SK-N-SH (cell line): ENCODE measurements around the gene FAM222A. TPM values are rescaled to one million over a fixed set of nuclear protein-coding genes. Genes with fewer than 3 reads are reported as not detected.

Experiments used
- CTCF ChIA-PET: fragments of 300-600, 350-600 bp; formaldehyde crosslinking; extraction: SDS; loops from one replicate; lab custom pipeline; 2021; lab: Yijun Ruan, JAX
- POLR2A ChIA-PET: fragments of 350-600 bp; sonication (Branson Sonifier 250); formaldehyde crosslinking; extraction: SDS; loops from one replicate; lab custom pipeline; 2020; ENCODE audit warnings: antibody characterized with exemption, inconsistent platforms; lab: Yijun Ruan, JAX
- DNase-seq: peaks from one replicate; pipeline ENCODE4 v3.0.0; 2012
- H2AFZ ChIP-seq: fragments of 200-600 bp; sonication (generic); 2 replicates; pipeline ENCODE4 v1.8.1; 2016; ENCODE audit warnings: antibody characterized with exemption, mild to moderate bottlenecking, low read depth
- H3F3A ChIP-seq: fragments of 200-600 bp; sonication (generic); replicated peaks from 2 replicates; pipeline ENCODE3; 2016; ENCODE audit warnings: antibody characterized with exemption, mild to moderate bottlenecking; ENCODE audit not compliant: insufficient read depth
- H3K27ac ChIP-seq, 2 experiments: fragments of 200-500 bp in 1 of 2; fragments of 200-600 bp in 1 of 2; sonication (Bioruptor generic) in 1 of 2; sonication (generic), shearing (Covaris generic) in 1 of 2; 2 replicates each; pipeline versions ENCODE4 v1.5.1 to v1.6.1; 2014 to 2016; ENCODE audit warnings: low read depth in 2 of 2, inconsistent platforms in 1 of 2, low read length in 1 of 2, mild to moderate bottlenecking in 1 of 2, mixed read lengths in 1 of 2
- H3K27me3 ChIP-seq: fragments of 200-600 bp; sonication (generic), shearing (Covaris generic); 2 replicates; pipeline ENCODE4 v1.6.1; 2016; ENCODE audit warnings: mixed run types; ENCODE audit not compliant: insufficient read depth
- H3K36me3 ChIP-seq, 2 experiments: fragments of 200-500 bp in 1 of 2; fragments of 200-600 bp in 1 of 2; sonication (Bioruptor generic) in 1 of 2; sonication (generic) in 1 of 2; replicated peaks in 1 of 2; 2 replicates each; pipeline versions ENCODE3 to v1.5.1; 2014 to 2016; ENCODE audit warnings: low read length in 1 of 2, mild to moderate bottlenecking in 1 of 2; ENCODE audit not compliant: insufficient read depth in 2 of 2, control insufficient read depth in 1 of 2
- H3K4me1 ChIP-seq, 2 experiments: fragments of 200-500 bp in 1 of 2; fragments of 200-600 bp in 1 of 2; sonication (Bioruptor generic) in 1 of 2; sonication (generic), shearing (Covaris generic) in 1 of 2; 2 replicates each; pipeline versions ENCODE4 v1.5.1 to v1.6.1; 2014 to 2016; ENCODE audit warnings: low read depth in 1 of 2, low read length in 1 of 2, mixed run types in 1 of 2; ENCODE audit not compliant: insufficient read depth in 2 of 2, control insufficient read depth in 1 of 2
- H3K4me2 ChIP-seq: fragments of 200-600 bp; sonication (generic), shearing (Covaris generic); 2 replicates; pipeline ENCODE4 v1.6.1; 2017; ENCODE audit warnings: mixed run types
- H3K4me3 ChIP-seq, 2 experiments: fragments of 200-500 bp in 1 of 2; fragments of 200-600 bp in 1 of 2; sonication (Bioruptor generic) in 1 of 2; sonication (generic), shearing (Covaris generic) in 1 of 2; 2 replicates each; pipeline versions ENCODE4 v1.5.1 to v1.8.1; 2014 to 2016; ENCODE audit warnings: low read depth in 2 of 2, inconsistent platforms in 1 of 2, low read length in 1 of 2, mild to moderate bottlenecking in 1 of 2, mixed read lengths in 1 of 2, moderate library complexity in 1 of 2
- H3K79me2 ChIP-seq: fragments of 200-600 bp; sonication (generic); 2 replicates; pipeline ENCODE4 v1.8.1; 2017; ENCODE audit warnings: mild to moderate bottlenecking; ENCODE audit not compliant: insufficient read depth
- H3K9ac ChIP-seq: fragments of 200-600 bp; sonication (generic); 2 replicates; pipeline ENCODE4 v1.6.1; 2017; ENCODE audit warnings: mixed run types
- H3K9me2 ChIP-seq: fragments of 200-600 bp; sonication (generic); 2 replicates; pipeline ENCODE4 v1.6.1; 2017; ENCODE audit warnings: mixed run types
- H3K9me3 ChIP-seq: fragments of 200-600 bp; sonication (generic); 2 replicates; pipeline ENCODE4 v1.6.1; 2017; ENCODE audit warnings: mixed run types, mild to moderate bottlenecking, moderate library complexity
- H4K20me1 ChIP-seq: fragments of 200-600 bp; sonication (generic); 2 replicates; pipeline ENCODE4 v1.6.1; 2017; ENCODE audit warnings: mild to moderate bottlenecking, mixed run types; ENCODE audit not compliant: insufficient read depth
- ELF1 ChIP-seq: IDR thresholded peaks from 2 replicates; pipeline ENCODE4 v1.4.0; 2012
- EP300 ChIP-seq, 2 experiments: IDR thresholded peaks; 2 replicates each; pipeline versions ENCODE4 v1.4.0 to v1.6.1; 2012; ENCODE audit warnings: borderline replicate concordance in 1 of 2, low read depth in 1 of 2, low read length in 1 of 2
- EZH2phosphoT487 ChIP-seq: fragments of 200-600 bp; sonication (generic); IDR thresholded peaks from 2 replicates; pipeline ENCODE4 v1.6.1; 2017; ENCODE audit warnings: low read depth, mixed run types, mild to moderate bottlenecking, antibody characterized with exemption, moderate library complexity, borderline replicate concordance
- FOSL2 ChIP-seq: IDR thresholded peaks from 2 replicates; pipeline ENCODE4 v1.4.0; 2012; ENCODE audit warnings: low read depth, mild to moderate bottlenecking, moderate library complexity, borderline replicate concordance
- GABPA ChIP-seq: IDR thresholded peaks from 2 replicates; pipeline ENCODE4 v1.4.0; 2012; ENCODE audit warnings: low read depth, mild to moderate bottlenecking
- MEF2A ChIP-seq: IDR thresholded peaks from 2 replicates; pipeline ENCODE4 v1.4.0; 2012; ENCODE audit warnings: low read depth, borderline replicate concordance
- POLR2AphosphoS5 ChIP-seq: IDR thresholded peaks from 2 replicates; pipeline ENCODE4 v1.6.1; 2012; ENCODE audit warnings: low read depth, low read length
- RAD21 ChIP-seq: IDR thresholded peaks from 2 replicates; pipeline ENCODE4 v1.6.1; 2012; ENCODE audit warnings: mild to moderate bottlenecking, low read length
- RCOR1 ChIP-seq: fragments of 150-350 bp; IDR thresholded peaks from 2 replicates; pipeline ENCODE4 v1.6.1; 2017; ENCODE audit warnings: antibody characterized with exemption, low read length
- SMC3 ChIP-seq: IDR thresholded peaks from 2 replicates; pipeline ENCODE4 v1.6.1; 2012; ENCODE audit warnings: low read depth, low read length, improper control_type of control experiment
- TEAD4 ChIP-seq: IDR thresholded peaks from 2 replicates; pipeline ENCODE4 v1.4.0; 2012; ENCODE audit warnings: mild to moderate bottlenecking, borderline replicate concordance; ENCODE audit not compliant: insufficient read depth
- WGBS: methylation state at CpG from one replicate; pipeline ENCODE4 v1.1.6; 2017; ENCODE audit warnings: low lambda C conversion rate; 5-methylcytosine and 5-hydroxymethylcytosine counted together
- polyA plus RNA-seq, 3 experiments: library from polyadenylated mRNA; depleted of rRNA; stranded (reverse); fragments of >200 nt; gene quantifications; 2 replicates each; pipeline ENCODE4 v1.2.3, GENCODE V29; 2012
- TF ChIP-seq, protein P1 (sequence below): IDR thresholded peaks from 2 replicates; pipeline ENCODE4 v1.4.0; 2012; ENCODE audit warnings: low read depth
- TF ChIP-seq, protein P2 (sequence below): fragments of 200-600 bp; sonication (generic); IDR thresholded peaks from 2 replicates; pipeline ENCODE4 v1.6.1; 2017; ENCODE audit warnings: antibody characterized with exemption, mild to moderate bottlenecking, moderate library complexity
- TF ChIP-seq, protein P3 (sequence below): IDR thresholded peaks from 2 replicates; pipeline ENCODE4 v1.4.0; 2012; ENCODE audit warnings: low read depth, borderline replicate concordance
- TF ChIP-seq, protein P4 (sequence below): IDR thresholded peaks from 2 replicates; pipeline ENCODE4 v1.4.0; 2012; ENCODE audit warnings: low read depth, borderline replicate concordance

FAM222A gene
- polyA plus RNA-seq, 1 of the 3 experiments (the other 2 are of a cell fraction), result 1.6 TPM

GRCh38 chr12:109704371-109705098, 9.1 kb upstream of the FAM222A start:
- Histone ChIP-seq H3K79me2 (no peaks in the 10 kb centered on the region), H3K27me3 (no peaks in the 10 kb centered on the region), H3K4me3 (no peak overlapping the region), H3K9me3 (no peaks in the 10 kb centered on the region), H3K9me2 (no peaks in the 10 kb centered on the region), H3K4me1 (peaks cover 0 to 49% of the 10 kb centered on the region in 2 experiments; a peak in 2 of 4 replicates), H3K36me3 (no peaks in the 10 kb centered on the region), H3K27ac (no peak overlapping the region), H2AFZ (no peak overlapping the region), H3F3A (no peaks in the 10 kb centered on the region), H3K4me2 (no peak overlapping the region), H3K9ac (no peak overlapping the region), H4K20me1 (no peaks in the 10 kb centered on the region)
- CTCF ChIA-PET, result interaction anchor here (0.6 to 5.5 kb wide), 3 partner anchors 49 to 178 kb away, joined by 4 to 27 read pairs (median 6); no protein-coding TSS in a partner anchor
- POLR2A ChIA-PET, result interaction anchor here (1.6 kb wide), 2 partner anchors 10 to 59 kb away, joined by 3 read pairs; no protein-coding TSS in a partner anchor
- TF ChIP-seq EP300 (IDR thresholded peaks at IDR 0.05; ENCODE audit: borderline replicate concordance in 1 of 2, low read depth in 1 of 2, low read length in 1 of 2) (peak in 1 of 2 experiments; percentile 20; a peak in 1 of 4 replicates), ELF1 (no peak), TEAD4 (no peak), RAD21 (no peak), SMC3 (no peak), RCOR1 (no peak)
- TF ChIP-seq, protein P1, sequence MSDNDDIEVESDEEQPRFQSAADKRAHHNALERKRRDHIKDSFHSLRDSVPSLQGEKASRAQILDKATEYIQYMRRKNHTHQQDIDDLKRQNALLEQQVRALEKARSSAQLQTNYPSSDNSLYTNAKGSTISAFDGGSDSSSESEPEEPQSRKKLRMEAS, result no peak
- DNase-seq, result no peak
- WGBS, result 71% methylated on average over 4 of the region's 4 CpGs

DNA sequence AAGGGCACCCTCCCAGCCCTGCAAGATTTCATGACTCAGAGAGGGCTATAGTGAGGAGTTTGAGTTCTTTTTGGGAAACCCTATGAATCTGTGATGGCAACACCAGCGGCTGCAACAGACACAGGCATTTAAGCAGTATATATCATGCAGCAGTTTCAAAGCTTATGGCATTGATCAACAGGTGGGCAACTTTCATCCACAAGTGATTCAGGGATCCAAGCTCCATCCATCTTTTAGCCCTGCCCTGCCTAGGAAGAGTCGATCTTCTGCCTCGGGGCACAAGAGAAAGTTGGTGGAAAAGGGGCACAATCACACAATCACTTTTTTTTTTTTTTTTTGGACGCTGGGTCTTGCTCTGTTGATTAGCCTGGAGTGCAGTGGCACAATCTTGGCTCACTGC, 8.3 kb upstream of the FAM222A start:
- DNase-seq, result no peak
- H3K4me2 ChIP-seq, result no peak overlapping the region
- no peak for TF ChIP-seq GABPA
- no peak for TF ChIP-seq RCOR1
- no peak for TF ChIP-seq SMC3
- TF ChIP-seq, protein P1, result no peak
- TF ChIP-seq ELF1, result no peak
- no peak for TF ChIP-seq POLR2AphosphoS5
- no peak for TF ChIP-seq FOSL2
- TF ChIP-seq, protein P2, sequence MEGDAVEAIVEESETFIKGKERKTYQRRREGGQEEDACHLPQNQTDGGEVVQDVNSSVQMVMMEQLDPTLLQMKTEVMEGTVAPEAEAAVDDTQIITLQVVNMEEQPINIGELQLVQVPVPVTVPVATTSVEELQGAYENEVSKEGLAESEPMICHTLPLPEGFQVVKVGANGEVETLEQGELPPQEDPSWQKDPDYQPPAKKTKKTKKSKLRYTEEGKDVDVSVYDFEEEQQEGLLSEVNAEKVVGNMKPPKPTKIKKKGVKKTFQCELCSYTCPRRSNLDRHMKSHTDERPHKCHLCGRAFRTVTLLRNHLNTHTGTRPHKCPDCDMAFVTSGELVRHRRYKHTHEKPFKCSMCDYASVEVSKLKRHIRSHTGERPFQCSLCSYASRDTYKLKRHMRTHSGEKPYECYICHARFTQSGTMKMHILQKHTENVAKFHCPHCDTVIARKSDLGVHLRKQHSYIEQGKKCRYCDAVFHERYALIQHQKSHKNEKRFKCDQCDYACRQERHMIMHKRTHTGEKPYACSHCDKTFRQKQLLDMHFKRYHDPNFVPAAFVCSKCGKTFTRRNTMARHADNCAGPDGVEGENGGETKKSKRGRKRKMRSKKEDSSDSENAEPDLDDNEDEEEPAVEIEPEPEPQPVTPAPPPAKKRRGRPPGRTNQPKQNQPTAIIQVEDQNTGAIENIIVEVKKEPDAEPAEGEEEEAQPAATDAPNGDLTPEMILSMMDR, result no peak
- TF ChIP-seq MEF2A, result no peak
- no peak for TF ChIP-seq EZH2phosphoT487
- TF ChIP-seq, protein P3, sequence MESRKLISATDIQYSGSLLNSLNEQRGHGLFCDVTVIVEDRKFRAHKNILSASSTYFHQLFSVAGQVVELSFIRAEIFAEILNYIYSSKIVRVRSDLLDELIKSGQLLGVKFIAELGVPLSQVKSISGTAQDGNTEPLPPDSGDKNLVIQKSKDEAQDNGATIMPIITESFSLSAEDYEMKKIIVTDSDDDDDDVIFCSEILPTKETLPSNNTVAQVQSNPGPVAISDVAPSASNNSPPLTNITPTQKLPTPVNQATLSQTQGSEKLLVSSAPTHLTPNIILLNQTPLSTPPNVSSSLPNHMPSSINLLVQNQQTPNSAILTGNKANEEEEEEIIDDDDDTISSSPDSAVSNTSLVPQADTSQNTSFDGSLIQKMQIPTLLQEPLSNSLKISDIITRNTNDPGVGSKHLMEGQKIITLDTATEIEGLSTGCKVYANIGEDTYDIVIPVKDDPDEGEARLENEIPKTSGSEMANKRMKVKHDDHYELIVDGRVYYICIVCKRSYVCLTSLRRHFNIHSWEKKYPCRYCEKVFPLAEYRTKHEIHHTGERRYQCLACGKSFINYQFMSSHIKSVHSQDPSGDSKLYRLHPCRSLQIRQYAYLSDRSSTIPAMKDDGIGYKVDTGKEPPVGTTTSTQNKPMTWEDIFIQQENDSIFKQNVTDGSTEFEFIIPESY, result no peak
- TF ChIP-seq, protein P4, sequence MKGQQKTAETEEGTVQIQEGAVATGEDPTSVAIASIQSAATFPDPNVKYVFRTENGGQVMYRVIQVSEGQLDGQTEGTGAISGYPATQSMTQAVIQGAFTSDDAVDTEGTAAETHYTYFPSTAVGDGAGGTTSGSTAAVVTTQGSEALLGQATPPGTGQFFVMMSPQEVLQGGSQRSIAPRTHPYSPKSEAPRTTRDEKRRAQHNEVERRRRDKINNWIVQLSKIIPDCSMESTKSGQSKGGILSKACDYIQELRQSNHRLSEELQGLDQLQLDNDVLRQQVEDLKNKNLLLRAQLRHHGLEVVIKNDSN, result no peak
- TF ChIP-seq, all 33 proteins: peak for 0
- Histone ChIP-seq H3F3A (no peaks in the 10 kb centered on the region), H3K4me3 (no peak overlapping the region), H3K9me2 (no peaks in the 10 kb centered on the region), H4K20me1 (no peaks in the 10 kb centered on the region), H3K4me1 (peaks cover 0 to 52% of the 10 kb centered on the region in 2 experiments; a peak in 2 of 4 replicates), H3K27ac (no peak overlapping the region), H2AFZ (no peak overlapping the region), H3K9ac (no peak overlapping the region), H3K27me3 (no peaks in the 10 kb centered on the region), H3K9me3 (no peaks in the 10 kb centered on the region), H3K36me3 (no peaks in the 10 kb centered on the region), H3K79me2 (no peaks in the 10 kb centered on the region)
- CTCF ChIA-PET, result interaction anchor here (0.6 to 5.5 kb wide), 3 partner anchors 50 to 179 kb away, joined by 4 to 27 read pairs (median 6); no protein-coding TSS in a partner anchor
- POLR2A ChIA-PET, result no interaction called here
- WGBS, result 49% methylated on average over 4 of the region's 4 CpGs
